GM21825 (cell line): ENCODE results near the gene HBD.
"Not testable (repeated sequence)": the region's sequence is repeated elsewhere in the genome, so short reads cannot be mapped to it uniquely, and the experiment has no call there.

Experiments used
- ATAC-seq: cut with Tn5 transposase; IDR thresholded peaks from one replicate; pipeline ENCODE4 v1.9.1; 2021; ENCODE audit warnings: mild to moderate bottlenecking, moderate library complexity; ENCODE audit not compliant: unreplicated experiment

HBD gene

DNA sequence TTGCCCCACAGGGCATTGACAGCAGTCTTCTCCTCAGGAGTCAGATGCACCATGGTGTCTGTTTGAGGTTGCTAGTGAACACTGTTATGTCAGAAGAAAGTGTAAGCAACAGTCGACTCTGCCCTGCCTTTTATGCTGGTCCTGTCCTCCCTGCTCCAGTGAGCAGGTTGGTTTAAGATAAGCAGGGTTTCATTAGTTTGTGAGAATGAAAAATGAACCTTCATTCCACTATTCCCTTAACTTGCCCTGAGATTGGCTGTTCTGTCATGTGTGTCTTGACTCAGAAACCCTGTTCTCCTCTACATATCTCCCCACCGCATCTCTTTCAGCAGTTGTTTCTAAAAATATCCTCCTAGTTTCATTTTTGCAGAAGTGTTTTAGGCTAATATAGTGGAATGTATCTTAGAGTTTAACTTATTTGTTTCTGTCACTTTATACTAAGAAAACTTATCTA is at the start of gene HBD:
HBD (minus strand) TSS at position 103 of the 454 bp plus-strand sequence; CDS start at position 53, 50 bp downstream.
- ATAC-seq, result peak; percentile 83

DNA sequence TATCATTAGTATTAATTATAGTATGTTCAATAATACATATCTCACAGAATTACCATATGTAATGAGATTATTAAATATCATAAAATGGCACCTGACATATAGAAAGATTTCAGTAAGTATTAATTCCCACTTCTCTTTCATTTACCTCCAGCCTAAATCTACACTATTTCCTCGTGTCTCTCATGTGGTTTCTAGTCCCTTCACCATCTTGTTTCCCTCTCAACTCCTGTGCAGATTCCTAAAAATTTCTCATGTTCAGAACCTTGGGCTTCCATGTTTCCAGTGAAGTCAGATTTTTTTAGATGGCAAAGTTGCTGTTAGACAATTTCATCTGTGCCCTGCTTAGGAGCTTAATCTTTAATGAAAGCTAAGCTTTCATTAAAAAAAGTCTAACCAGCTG is 49.6 kb upstream of the HBD start:
- no peak for ATAC-seq

DNA sequence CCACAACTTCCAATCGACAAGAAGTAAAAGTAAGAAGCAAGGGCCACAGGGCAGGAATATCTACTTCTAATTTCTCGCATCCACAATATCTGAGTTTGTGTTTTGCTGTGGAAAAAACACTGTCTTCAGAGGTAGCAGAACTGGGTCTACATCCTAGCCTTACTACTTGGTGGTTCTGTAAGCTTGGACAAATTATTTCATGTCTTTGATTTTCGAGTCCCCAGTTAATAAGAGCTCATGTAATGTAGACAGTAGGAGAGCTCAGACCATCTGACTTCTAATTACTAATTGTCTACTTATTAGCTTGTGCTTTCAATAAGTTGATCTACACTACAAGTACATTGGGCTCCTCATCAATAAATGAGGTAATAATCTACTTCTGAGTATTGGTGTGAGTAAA is 48.8 kb upstream of the HBD start:
- ATAC-seq, result no peak

GRCh38 chr11:5282628-5283027 is 48.3 kb upstream of the HBD start:
- ATAC-seq, result no peak

DNA sequence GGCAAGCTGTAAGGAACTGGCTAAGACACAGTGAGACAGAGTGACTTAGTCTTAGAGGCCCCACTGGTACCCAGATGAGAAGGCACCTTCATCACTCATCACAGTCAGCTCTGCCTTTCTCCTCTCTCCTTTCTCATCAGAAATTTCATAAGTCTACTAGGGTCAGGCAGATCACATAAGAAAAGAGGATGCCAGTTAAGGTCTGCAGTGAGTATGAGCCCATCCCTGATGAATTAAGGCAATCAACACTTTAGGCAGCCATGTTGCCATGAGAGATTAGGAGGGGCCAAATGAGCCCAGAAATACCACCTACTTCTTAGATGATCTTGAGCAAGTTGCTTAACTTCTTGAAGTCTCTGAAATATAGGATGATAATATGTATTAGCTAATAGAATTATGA is 47.3 kb upstream of the HBD start:
- no peak for ATAC-seq

GRCh38 chr11:5280582-5281102 is 46.4 kb upstream of the HBD start:
- peak; percentile 97 for ATAC-seq

DNA sequence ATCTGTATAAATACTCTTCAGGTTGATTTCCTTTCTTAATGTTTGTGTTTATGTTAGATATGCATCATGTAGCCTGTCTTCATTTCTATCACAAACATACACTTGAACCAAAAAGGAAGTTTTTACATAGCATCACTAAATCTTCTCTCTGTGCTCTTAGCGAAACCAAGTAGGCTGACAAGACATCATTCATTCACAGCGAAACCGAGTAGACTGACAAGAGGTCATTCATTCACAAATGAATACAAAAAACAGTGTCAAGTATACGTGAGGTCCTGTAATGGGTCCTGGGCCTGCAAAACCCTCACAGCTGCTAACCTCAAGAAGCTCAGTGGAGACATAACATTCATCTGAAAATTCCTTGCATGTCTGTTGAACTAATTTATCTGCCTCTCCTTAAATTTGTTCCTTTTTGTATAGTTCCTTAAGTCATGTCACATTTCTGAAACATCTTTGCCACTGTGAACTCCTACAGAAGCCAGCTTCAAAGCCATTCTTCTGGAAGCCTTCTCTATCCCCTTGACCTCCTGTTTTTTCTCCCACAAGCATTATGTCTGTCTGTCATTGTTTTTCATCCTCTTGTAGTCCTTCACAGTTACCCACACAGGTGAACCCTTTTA is 45.3 kb upstream of the HBD start:
- no peak for ATAC-seq

GRCh38 chr11:5277807-5278382 is 43.6 kb upstream of the HBD start:
- no peak for ATAC-seq

DNA sequence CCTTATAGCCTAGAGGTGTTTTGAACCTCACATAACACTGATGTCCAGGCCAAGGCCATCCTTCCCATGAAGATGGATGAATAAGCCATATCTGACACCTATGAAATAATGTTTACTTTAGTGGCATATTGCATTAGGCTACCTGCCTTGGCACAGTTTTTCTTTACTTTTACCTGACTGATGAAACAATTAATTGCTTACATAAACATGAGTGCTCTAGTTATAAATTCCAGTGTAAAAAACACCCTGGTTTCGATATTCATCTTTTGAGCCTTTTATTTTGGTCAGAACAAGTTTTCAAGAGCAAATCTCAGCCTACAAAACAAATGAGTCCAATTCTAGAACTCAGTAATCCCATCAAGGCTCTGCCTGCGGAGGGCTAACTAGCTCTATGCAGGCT is 42.4 kb upstream of the HBD start:
- ATAC-seq, result no peak

DNA sequence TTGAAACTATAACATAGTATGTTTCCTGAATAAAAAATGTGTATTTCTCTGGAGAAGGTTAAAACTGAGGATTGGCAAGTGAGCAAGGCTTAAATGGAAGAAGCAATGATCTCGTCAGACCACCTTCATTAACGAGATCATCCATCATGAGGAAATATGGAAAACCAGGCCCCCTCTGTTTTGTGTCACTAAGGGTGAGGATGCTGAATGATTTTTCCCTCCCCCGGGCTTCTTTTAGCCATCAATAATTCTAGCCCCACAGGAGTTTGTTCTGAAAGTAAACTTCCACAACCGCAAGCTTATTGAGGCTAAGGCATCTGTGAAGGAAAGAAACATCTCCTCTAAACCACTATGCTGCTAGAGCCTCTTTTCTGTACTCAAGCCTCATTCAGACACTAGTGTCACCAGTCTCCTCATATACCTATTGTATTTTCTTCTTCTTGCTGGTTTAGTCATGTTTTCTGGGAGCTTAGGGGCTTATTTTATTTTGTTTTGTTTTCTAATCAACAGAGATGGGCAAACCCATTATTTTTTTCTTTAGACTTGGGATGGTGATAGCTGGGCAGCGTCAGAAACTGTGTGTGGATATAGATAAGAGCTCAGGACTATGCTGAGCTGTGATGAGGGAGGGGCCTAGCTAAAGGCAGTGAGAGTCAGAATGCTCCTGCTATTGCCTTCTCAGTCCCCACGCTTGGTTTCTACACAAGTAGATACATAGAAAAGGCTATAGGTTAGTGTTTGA is 41.3 kb upstream of the HBD start:
- no peak for ATAC-seq

DNA sequence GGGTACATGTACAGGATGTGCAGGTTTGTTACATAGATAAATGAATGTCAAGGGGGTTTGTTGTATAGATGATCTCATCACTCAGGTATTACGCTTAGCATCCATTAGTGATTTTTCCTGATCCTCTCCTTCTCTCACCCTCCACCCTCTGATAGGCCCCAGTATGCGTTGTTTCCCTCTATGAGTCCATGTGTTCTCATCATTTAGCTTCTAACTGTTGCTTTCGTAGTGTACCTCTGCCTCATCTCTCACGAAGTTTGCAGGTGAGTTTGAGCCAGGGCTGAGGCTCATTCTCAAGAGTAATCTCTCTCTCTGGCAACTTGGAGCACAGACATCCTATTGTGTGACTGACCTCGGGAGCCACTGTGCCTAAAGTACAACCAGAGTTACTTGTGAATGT is 40.1 kb upstream of the HBD start:
- no peak for ATAC-seq

GRCh38 chr11:5272395-5273017 is 38.2 kb upstream of the HBD start:
- ATAC-seq, result no peak

DNA sequence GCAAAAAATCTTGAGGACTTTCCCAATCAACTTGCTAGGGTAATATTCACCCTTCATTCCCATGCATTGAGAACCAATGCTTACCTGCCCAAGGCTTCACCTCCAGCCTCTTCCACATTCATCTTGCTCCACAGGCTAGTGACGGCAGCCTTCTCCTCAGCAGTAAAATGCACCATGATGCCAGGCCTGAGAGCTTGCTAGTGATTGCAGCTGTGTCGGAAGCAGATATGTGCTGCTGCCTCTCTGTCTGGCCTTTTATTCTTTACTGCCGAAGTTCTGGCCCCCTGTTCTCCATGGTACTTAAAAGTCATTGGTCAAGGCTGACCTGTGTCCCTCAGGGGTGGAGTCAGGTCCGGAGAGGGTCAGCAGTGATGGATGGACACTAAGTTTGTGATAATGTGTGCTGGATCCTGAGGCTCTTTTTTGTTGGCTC is 35.4 kb upstream of the HBD start, which contains the start of gene HBE1:
HBE1 (minus strand) TSS at position 231 of the 433 bp plus-strand sequence; CDS start at position 176, 55 bp downstream.
- no peak for ATAC-seq

DNA sequence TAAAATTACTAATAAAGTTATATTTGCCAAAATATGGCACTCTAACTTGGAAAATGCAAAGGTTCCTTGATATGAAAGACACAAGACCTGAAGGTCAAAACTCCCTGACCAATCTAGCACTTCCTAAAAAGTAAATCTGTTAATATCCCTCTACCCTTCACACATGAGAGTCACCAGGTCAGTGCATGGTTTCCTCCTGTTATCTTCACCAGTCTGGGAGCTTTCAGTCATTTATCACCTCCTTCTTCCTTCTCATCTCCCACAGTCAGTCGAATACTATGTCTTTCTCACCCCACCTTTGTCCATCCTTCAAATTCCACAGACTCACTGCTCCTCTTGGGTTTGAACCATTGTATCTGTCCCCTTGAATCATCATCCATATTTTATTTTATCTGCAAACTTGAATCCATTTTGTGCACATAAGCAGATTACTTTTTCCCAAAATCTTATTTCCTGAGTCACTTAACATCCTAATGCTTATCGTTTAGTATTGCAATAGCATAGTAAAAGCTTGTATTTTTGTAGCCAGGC is 32.8 kb upstream of the HBD start:
- no peak for ATAC-seq

GRCh38 chr11:5266609-5267008 is 32.3 kb upstream of the HBD start:
- ATAC-seq, result no peak

DNA sequence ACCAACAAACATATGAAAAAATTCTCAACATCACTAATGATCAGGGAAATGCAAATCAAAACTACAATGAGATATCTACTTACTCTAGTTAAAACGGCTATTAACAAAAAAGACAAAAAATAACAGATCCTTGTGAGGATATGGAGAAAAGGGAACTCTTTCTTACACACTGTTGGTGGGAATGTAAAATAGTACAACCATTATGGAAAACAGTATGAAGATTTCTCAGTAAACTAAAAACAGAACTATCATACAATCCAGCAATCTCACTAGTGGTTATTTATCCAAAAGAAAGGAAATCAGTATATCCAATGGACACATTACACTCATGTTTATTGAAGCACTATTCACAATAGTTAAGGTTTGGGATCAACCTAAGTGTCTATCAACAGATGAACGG is 31.5 kb upstream of the HBD start:
- ATAC-seq, result no peak

GRCh38 chr11:5258543-5259262 is 24.4 kb upstream of the HBD start:
- no peak for ATAC-seq

DNA sequence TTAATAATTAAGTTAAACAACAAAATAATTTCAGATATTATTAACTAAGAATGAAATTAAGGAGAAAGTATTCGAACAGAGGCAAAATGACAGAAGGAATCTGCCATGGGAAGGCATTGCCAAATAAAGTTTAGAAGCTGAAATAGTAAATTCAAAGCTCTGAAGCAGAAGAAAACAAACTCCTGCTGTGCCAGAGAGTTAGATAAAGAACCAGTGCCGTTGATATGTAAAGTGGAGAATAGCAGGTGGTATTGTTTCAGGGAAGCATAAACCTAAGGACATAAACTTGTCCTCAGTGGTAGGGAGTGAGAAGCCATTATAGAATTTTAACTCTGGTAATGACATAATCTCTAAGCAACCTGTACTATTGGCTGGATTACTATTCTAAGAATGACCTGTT is 23.0 kb upstream of the HBD start:
- no peak for ATAC-seq

DNA sequence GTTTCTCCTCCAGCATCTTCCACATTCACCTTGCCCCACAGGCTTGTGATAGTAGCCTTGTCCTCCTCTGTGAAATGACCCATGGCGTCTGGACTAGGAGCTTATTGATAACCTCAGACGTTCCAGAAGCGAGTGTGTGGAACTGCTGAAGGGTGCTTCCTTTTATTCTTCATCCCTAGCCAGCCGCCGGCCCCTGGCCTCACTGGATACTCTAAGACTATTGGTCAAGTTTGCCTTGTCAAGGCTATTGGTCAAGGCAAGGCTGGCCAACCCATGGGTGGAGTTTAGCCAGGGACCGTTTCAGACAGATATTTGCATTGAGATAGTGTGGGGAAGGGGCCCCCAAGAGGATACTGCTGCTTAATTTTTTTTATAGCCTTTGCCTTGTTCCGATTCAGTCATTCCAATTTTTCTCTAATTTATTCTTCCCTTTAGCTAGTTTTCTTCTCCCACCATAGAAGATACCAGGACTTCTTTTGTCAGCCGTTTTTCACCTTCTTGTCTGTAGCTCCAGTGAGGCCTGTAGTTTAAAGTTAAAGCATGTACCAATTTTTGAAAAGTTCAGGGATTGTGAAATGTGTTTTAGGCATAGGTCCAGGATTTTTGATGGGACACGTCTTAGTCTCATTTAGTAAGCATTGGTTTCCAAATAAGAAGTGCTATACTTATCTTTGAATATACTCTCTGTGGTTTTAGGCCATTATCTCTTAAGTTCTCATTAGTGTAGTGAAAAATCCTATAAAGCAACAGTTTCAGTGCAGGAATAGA is 20.5 kb upstream of the HBD start, which contains the start of gene HBG2:
HBG2 (minus strand) TSS at position 136 of the 768 bp plus-strand sequence; CDS start at position 83, 53 bp downstream.
- not testable (repeated sequence) for ATAC-seq

DNA sequence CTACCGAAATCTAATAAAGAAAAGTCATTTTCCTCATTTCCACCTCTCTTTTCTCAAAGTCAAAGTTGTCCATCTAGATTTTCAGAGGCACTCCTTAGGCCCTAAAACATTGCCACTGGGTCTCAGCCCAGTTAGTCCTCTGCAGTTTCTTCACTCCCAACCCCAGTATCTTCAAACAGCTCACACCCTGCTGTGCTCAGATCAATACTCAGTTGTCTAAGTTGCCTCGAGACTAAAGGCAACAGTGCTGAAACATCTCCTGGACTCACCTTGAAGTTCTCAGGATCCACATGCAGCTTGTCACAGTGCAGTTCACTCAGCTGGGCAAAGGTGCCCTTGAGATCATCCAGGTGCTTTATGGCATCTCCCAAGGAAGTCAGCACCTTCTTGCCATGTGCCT is 19.7 kb upstream of the HBD start:
- ATAC-seq, result not testable (repeated sequence)
